Measurements from ENCODE around the gene ERBB4.

GRCh38 chr2:212517693-212518092 lies 20.9 kb downstream of the ERBB4 start:
- TF ChIP-seq CTCF (IDR thresholded peaks at IDR 0.05): no peak
- no peak for TF ChIP-seq POLR2A (IDR thresholded peaks at IDR 0.05)

Data from Peyer's patch (tissue), 4 donors.